HepG2 (cell line): Measurements from ENCODE around the gene MAPK13. TPM values are rescaled to one million over a fixed set of nuclear protein-coding genes. Genes with fewer than 3 reads are reported as not detected.

Experiments used
- GABPB1 ChIP-seq: IDR thresholded peaks from 2 replicates; pipeline ENCODE4 v1.6.1; 2016; ENCODE audit warnings: mild to moderate bottlenecking, missing genetic modification reagents, moderate library complexity, missing compliant biosample characterization
- GPBP1L1 ChIP-seq: sonication (generic); formaldehyde crosslinking; IDR thresholded peaks from 2 replicates; pipeline ENCODE4 v1.5.0; 2020; ENCODE audit warnings: mild to moderate bottlenecking, missing genetic modification reagents
- HDAC6 ChIP-seq: fragments of 200-600 bp; sonication (generic); IDR thresholded peaks from 2 replicates; pipeline ENCODE4 v1.7.0; 2017; ENCODE audit warnings: mild to moderate bottlenecking, antibody characterized with exemption, low read length, low read depth
- HMGXB4 ChIP-seq, 2 experiments: sonication (generic) in 1 of 2; formaldehyde crosslinking in 1 of 2; IDR thresholded peaks; 2 replicates each; pipeline versions ENCODE4 v1.4.0 to v1.6.1; 2018 to 2020; ENCODE audit warnings: missing genetic modification reagents in 2 of 2, borderline replicate concordance in 1 of 2, low read depth in 1 of 2, mild to moderate bottlenecking in 1 of 2, missing biosample characterization in 1 of 2
- HOXA3 ChIP-seq: sonication (generic); formaldehyde crosslinking; IDR thresholded peaks from 2 replicates; pipeline ENCODE4 v1.5.0; 2020; ENCODE audit warnings: missing genetic modification reagents
- MYC ChIP-seq: sonication (generic); formaldehyde crosslinking; IDR thresholded peaks from 2 replicates; pipeline ENCODE4 v1.9.0; 2021; ENCODE audit warnings: missing genetic modification reagents, borderline replicate concordance
- SAP130 ChIP-seq: IDR thresholded peaks from 2 replicates; pipeline ENCODE4 v1.6.1; 2016; ENCODE audit warnings: low read depth
- TGIF2 ChIP-seq: IDR thresholded peaks from 2 replicates; pipeline ENCODE4 v1.6.1; 2016; ENCODE audit warnings: control low read depth, missing compliant biosample characterization
- ZBTB43 ChIP-seq: sonication (generic); formaldehyde crosslinking; conservative IDR thresholded peaks from 2 replicates; pipeline ENCODE4 v1.4.0; 2020; ENCODE audit warnings: missing genetic modification reagents
- ZNF232 ChIP-seq: sonication (generic); formaldehyde crosslinking; IDR thresholded peaks from 2 replicates; pipeline ENCODE4 v1.4.0; 2020; ENCODE audit warnings: missing genetic modification reagents, borderline replicate concordance
- ZNF251 ChIP-seq: sonication (generic); formaldehyde crosslinking; IDR thresholded peaks from 2 replicates; pipeline ENCODE4 v1.9.0; 2021; ENCODE audit warnings: mild to moderate bottlenecking, missing genetic modification reagents
- polyA plus RNA-seq, 8 experiments: library from polyadenylated mRNA; depleted of rRNA in 3 of 8; stranded (reverse) in 7 of 8; unstranded in 1 of 8; fragments of >200 nt; fragmentation: Illumina TruSeq in 4 of 8; extraction: Trizol in 4 of 8; gene quantifications; 2 replicates each; pipeline versions ENCODE4 v1.2.1 to v1.2.3, GENCODE V29; 2011 to 2016; ENCODE audit warnings: low read depth in 4 of 8, missing spikeins in 1 of 8, mixed read lengths in 1 of 8; ENCODE audit not compliant: insufficient read depth in 1 of 8
- total RNA-seq, 5 experiments: library from RNA; depleted of rRNA; stranded (reverse); fragments of >200 nt; fragmentation: Illumina TruSeq; extraction: Trizol; gene quantifications; 2 replicates each; pipeline ENCODE4 v1.2.3, GENCODE V29; 2016; ENCODE audit warnings: low read depth in 1 of 5

Gene MAPK13
- total and polyA plus RNA-seq, 2 of the 13 experiments (the other 11 are each of a cell fraction or from before 2014, with no cell fraction given), result 12.7 to 43.4 TPM

- TF ChIP-seq GABPB1 (0 out of 2 replicates have a peak, but pooled peaks have one; percentile 26), HMGXB4 (CRISPR knock-in tag; IDR thresholded peaks at IDR 0.05; ENCODE audit: borderline replicate concordance in 1 of 2, low read depth in 1 of 2) (0 out of 4 replicates have a peak, but pooled peaks of 1 of the 2 experiments have one; percentile 14), ZNF251 (CRISPR knock-in tag) (no peak), TGIF2 (CRISPR knock-in tag) (0 out of 2 replicates have a peak, but pooled peaks have one; percentile 22), ZNF232 (CRISPR knock-in tag) (0 out of 2 replicates have a peak, but pooled peaks have one; percentile 49), HOXA3 (CRISPR knock-in tag) (0 out of 2 replicates have a peak, but pooled peaks have one; percentile 21), SAP130 (peak; percentile 49), HDAC6 (no peak), ZBTB43 (CRISPR knock-in tag) (peak; percentile 37; the same call in 1 of the 2 replicates), GPBP1L1 (CRISPR knock-in tag) (no peak), MYC (peak; percentile 38; the same call in 1 of the 2 replicates)
Measured at GRCh38 chr6:36120979-36121786, 9.1 kb upstream of the MAPK13 start (continued).
